ENCODE measurements around the gene TBC1D7.

Gene TBC1D7

GRCh38 chr6:13368731-13369115, 40.4 kb upstream of the TBC1D7 start:
- no peaks in the 10 kb centered on the region for H3F3A ChIP-seq (ENCODE audit: insufficient read depth)
- H2AFZ ChIP-seq (ENCODE audit: low read depth, low read length, severe bottlenecking): no peak overlapping the region
- H3K79me2 ChIP-seq (ENCODE audit: insufficient read depth, low read length): no peaks in the 10 kb centered on the region
- TF ChIP-seq EZH2phosphoT487 (conservative IDR thresholded peaks at IDR 0.05; ENCODE audit: low read length) (no peak), CTCF (IDR thresholded peaks at IDR 0.05; ENCODE audit: insufficient read depth, low read length, poor library complexity, severe bottlenecking) (no peak)
- no peak overlapping the region for H3K27ac ChIP-seq (ENCODE audit: low read depth, low read length)
- no peak overlapping the region for H3K4me2 ChIP-seq (ENCODE audit: low read depth, low read length, poor library complexity, severe bottlenecking)
- H3K27me3 ChIP-seq (ENCODE audit: low read length): no peaks in the 10 kb centered on the region
- H3K4me3 ChIP-seq (ENCODE audit: insufficient read depth, low read length, poor library complexity, severe bottlenecking): no peak overlapping the region
- no peaks in the 10 kb centered on the region for H3K9me3 ChIP-seq (ENCODE audit: insufficient read depth, low read length)
- no peaks in the 10 kb centered on the region for H4K20me1 ChIP-seq (ENCODE audit: low read depth, low read length)
- no peaks in the 10 kb centered on the region for H3K9me2 ChIP-seq (replicated peaks; ENCODE audit: insufficient read depth, low read length)
- H3K36me3 ChIP-seq (ENCODE audit: low read length): no peaks in the 10 kb centered on the region
- H3K9ac ChIP-seq (ENCODE audit: low read length): no peak overlapping the region

GRCh38 chr6:13368079-13368730, 39.9 kb upstream of the TBC1D7 start:
- Histone ChIP-seq H3K27ac (ENCODE audit: low read depth, low read length) (no peak overlapping the region), H3K9me3 (ENCODE audit: insufficient read depth, low read length) (no peaks in the 10 kb centered on the region), H3K36me3 (ENCODE audit: low read length) (no peaks in the 10 kb centered on the region), H3K27me3 (ENCODE audit: low read length) (no peaks in the 10 kb centered on the region), H3K79me2 (ENCODE audit: insufficient read depth, low read length) (no peaks in the 10 kb centered on the region), H3K4me2 (ENCODE audit: low read depth, low read length, poor library complexity, severe bottlenecking) (no peak overlapping the region), H3K4me3 (ENCODE audit: insufficient read depth, low read length, poor library complexity, severe bottlenecking) (no peak overlapping the region), H3K9ac (ENCODE audit: low read length) (no peak overlapping the region), H2AFZ (ENCODE audit: low read depth, low read length, severe bottlenecking) (no peak overlapping the region), H3F3A (ENCODE audit: insufficient read depth) (no peaks in the 10 kb centered on the region), H4K20me1 (ENCODE audit: low read depth, low read length) (no peaks in the 10 kb centered on the region), H3K9me2 (replicated peaks; ENCODE audit: insufficient read depth, low read length) (no peaks in the 10 kb centered on the region)
- TF ChIP-seq EZH2phosphoT487 (conservative IDR thresholded peaks at IDR 0.05; ENCODE audit: low read length): no peak
- TF ChIP-seq CTCF (IDR thresholded peaks at IDR 0.05; ENCODE audit: insufficient read depth, low read length, poor library complexity, severe bottlenecking): no peak

GRCh38 chr6:13367396-13367795, 39.1 kb upstream of the TBC1D7 start:
- H3K36me3 ChIP-seq (ENCODE audit: low read length): no peaks in the 10 kb centered on the region
- H3K27ac ChIP-seq (ENCODE audit: low read depth, low read length): no peak overlapping the region
- no peaks in the 10 kb centered on the region for H4K20me1 ChIP-seq (ENCODE audit: low read depth, low read length)
- no peak overlapping the region for H3K4me2 ChIP-seq (ENCODE audit: low read depth, low read length, poor library complexity, severe bottlenecking)
- no peak overlapping the region for H3K4me3 ChIP-seq (ENCODE audit: insufficient read depth, low read length, poor library complexity, severe bottlenecking)
- no peaks in the 10 kb centered on the region for H3K9me2 ChIP-seq (replicated peaks; ENCODE audit: insufficient read depth, low read length)
- TF ChIP-seq EZH2phosphoT487 (conservative IDR thresholded peaks at IDR 0.05; ENCODE audit: low read length) (no peak), CTCF (IDR thresholded peaks at IDR 0.05; ENCODE audit: insufficient read depth, low read length, poor library complexity, severe bottlenecking) (no peak)
- no peaks in the 10 kb centered on the region for H3K79me2 ChIP-seq (ENCODE audit: insufficient read depth, low read length)
- no peaks in the 10 kb centered on the region for H3K9me3 ChIP-seq (ENCODE audit: insufficient read depth, low read length)
- H2AFZ ChIP-seq (ENCODE audit: low read depth, low read length, severe bottlenecking): no peak overlapping the region
- no peak overlapping the region for H3K9ac ChIP-seq (ENCODE audit: low read length)
- no peaks in the 10 kb centered on the region for H3K27me3 ChIP-seq (ENCODE audit: low read length)
- no peaks in the 10 kb centered on the region for H3F3A ChIP-seq (ENCODE audit: insufficient read depth)

Measured in SU-DHL-6 (cell line).